Muscle of arm (tissue), 12 donors: ENCODE results near the gene PATE2. TPM values are rescaled to one million over a fixed set of nuclear protein-coding genes. Genes with fewer than 3 reads are reported as not detected.

Experiments
- polyA plus RNA-seq, 12 donors: library from polyadenylated mRNA; unstranded; fragments of 120-200 nt; gene quantifications; one replicate each; pipeline ENCODE4 v1.2.1, GENCODE V29; 2013; ENCODE audit not compliant: insufficient read length in 12 of 12

The PATE2 gene
- polyA plus RNA-seq, 12 donors = 0.11 to 0.33 (median 0.15) TPM; not detected in 9

Other genes starting within 250 kb of the PATE2 start
- 1,000 to 10,000 TPM in 1 of 12 donors, 10 to 100 TPM in 11; 61.6 to 1,300 (median 73.4) TPM for gene EI24, start 209.4 kb downstream of the PATE2 start, polyA plus RNA-seq
- 100 to 1,000 TPM in 11 of 12 donors, not detected in 1; 101 to 146 (median 127) TPM for gene STT3A, start 186.0 kb downstream of the PATE2 start, polyA plus RNA-seq
- 10 to 100 TPM in 7 of 12 donors, 1 to 10 TPM in 4, not detected in 1; 5.5 to 17.1 (median 10.9) TPM for gene CHEK1, start 153.7 kb downstream of the PATE2 start, polyA plus RNA-seq
- 1 to 10 TPM in 1 of 12 donors, under 1 TPM in 9, not detected in 2; 0.10 to 1.4 (median 0.37) TPM for gene ACRV1, start 98.0 kb downstream of the PATE2 start, polyA plus RNA-seq
- gene PATE1, start 32.5 kb downstream of the PATE2 start, polyA plus RNA-seq = under 1 TPM in 1 of 12 donors, not detected in 11; 0.13 TPM
- not detected for gene PATE3, start 9.3 kb upstream of the PATE2 start, polyA plus RNA-seq
- under 1 TPM in 4 of 12 donors, not detected in 8; 0.10 to 0.26 (median 0.12) TPM for gene PATE4, start 54.5 kb upstream of the PATE2 start, polyA plus RNA-seq
- gene HYLS1, start 108.8 kb upstream of the PATE2 start, polyA plus RNA-seq = 1 to 10 TPM in 11 of 12 donors, not detected in 1; 4.2 to 7.8 (median 6.5) TPM
- 10 to 100 TPM in 10 of 12 donors, 1 to 10 TPM in 1, not detected in 1; 9.1 to 15.7 (median 13.0) TPM for gene PUS3, start 124.4 kb upstream of the PATE2 start, polyA plus RNA-seq
- 1 to 10 TPM in 1 of 12 donors, under 1 TPM in 9, not detected in 2; 0.13 to 1.2 (median 0.60) TPM for gene DDX25, start 125.7 kb upstream of the PATE2 start, polyA plus RNA-seq
- gene VSIG10L2, start 167.2 kb upstream of the PATE2 start, polyA plus RNA-seq = under 1 TPM in 4 of 12 donors, not detected in 8; 0.04 to 0.59 (median 0.05) TPM